Liver (tissue), 9 donors: ENCODE results near the gene CYP4F11. TPM values are rescaled to one million over a fixed set of nuclear protein-coding genes. Genes with fewer than 3 reads are reported as not detected.

Source experiments
- DNase-seq: peaks from one replicate; pipeline ENCODE4 v3.0.0-alpha.2; 2017; ENCODE audit warnings: low spot score
- H3K27ac ChIP-seq, 2 donors: one replicate each; pipeline ENCODE4 v1.7.0; 2013; ENCODE audit warnings: inconsistent platforms in 2 of 2, low read length in 2 of 2, control low read depth in 1 of 2, low read depth in 1 of 2, mild to moderate bottlenecking in 1 of 2
- H3K27me3 ChIP-seq, 4 donors: one replicate each; pipeline versions ENCODE4 v1.6.1 to v1.7.0; 2013; ENCODE audit warnings: low read length in 3 of 4, inconsistent platforms in 1 of 4, mild to moderate bottlenecking in 1 of 4, moderate library complexity in 1 of 4; ENCODE audit not compliant: control insufficient read depth in 4 of 4, insufficient read depth in 4 of 4
- H3K36me3 ChIP-seq, 4 donors: one replicate each; pipeline versions ENCODE4 v1.6.1 to v1.7.0; 2013; ENCODE audit warnings: low read length in 3 of 4, mild to moderate bottlenecking in 3 of 4, low read depth in 1 of 4, moderate library complexity in 1 of 4; ENCODE audit not compliant: control insufficient read depth in 4 of 4, insufficient read depth in 3 of 4
- H3K4me1 ChIP-seq, 4 donors: one replicate each; pipeline versions ENCODE4 v1.6.1 to v1.7.0; 2013; ENCODE audit warnings: low read length in 3 of 4, mild to moderate bottlenecking in 3 of 4, moderate library complexity in 1 of 4; ENCODE audit not compliant: control insufficient read depth in 4 of 4, insufficient read depth in 4 of 4
- H3K4me3 ChIP-seq, 3 donors: one replicate each; pipeline versions ENCODE4 v1.6.1 to v1.7.0; 2013; ENCODE audit warnings: low read length in 3 of 3, control low read depth in 1 of 3, low read depth in 1 of 3, mild to moderate bottlenecking in 1 of 3
- H3K9ac ChIP-seq, 2 donors: one replicate each; pipeline ENCODE4 v1.7.0; 2013; ENCODE audit warnings: low read length in 2 of 2, mild to moderate bottlenecking in 2 of 2, moderate library complexity in 2 of 2, control low read depth in 1 of 2, low read depth in 1 of 2
- H3K9me3 ChIP-seq, 4 donors: one replicate each; pipeline versions ENCODE4 v1.6.1 to v1.7.0; 2013; ENCODE audit warnings: low read length in 3 of 4; ENCODE audit not compliant: control insufficient read depth in 4 of 4
- CTCF ChIP-seq: fragments of 150-350 bp; IDR thresholded peaks from 2 replicates; pipeline ENCODE4 v1.5.1; 2017; ENCODE audit warnings: improper control_type of control experiment, low read depth, low read length; ENCODE audit not compliant: missing input control
- EGR1 ChIP-seq, 2 donors: IDR thresholded peaks; 2 replicates each; pipeline ENCODE4 v1.6.1; 2016 to 2018; ENCODE audit warnings: antibody characterized with exemption in 2 of 2, low read depth in 2 of 2
- FOXA1 ChIP-seq: IDR thresholded peaks from 2 replicates; pipeline ENCODE4 v1.6.1; 2016; ENCODE audit warnings: antibody characterized with exemption
- FOXA2 ChIP-seq: IDR thresholded peaks from 2 replicates; pipeline ENCODE4 v1.6.1; 2016; ENCODE audit warnings: antibody characterized with exemption
- GABPA ChIP-seq, 2 donors: IDR thresholded peaks in 1 of 2; conservative IDR thresholded peaks in 1 of 2; 2 replicates each; pipeline ENCODE4 v1.6.1; 2016; ENCODE audit warnings: antibody characterized with exemption in 2 of 2, mild to moderate bottlenecking in 1 of 2, moderate library complexity in 1 of 2
- HNF4A ChIP-seq, 2 donors: conservative IDR thresholded peaks; 2 replicates each; pipeline ENCODE4 v1.6.1; 2016; ENCODE audit warnings: antibody characterized with exemption in 2 of 2, mild to moderate bottlenecking in 2 of 2
- HNF4G ChIP-seq: IDR thresholded peaks from 2 replicates; pipeline ENCODE4 v1.6.1; 2016; ENCODE audit warnings: antibody characterized with exemption
- JUND ChIP-seq, 2 donors: IDR thresholded peaks; 2 replicates each; pipeline ENCODE4 v1.6.1; 2016; ENCODE audit warnings: antibody characterized with exemption in 2 of 2
- NR2F2 ChIP-seq: IDR thresholded peaks from 2 replicates; pipeline ENCODE4 v1.6.1; 2016; ENCODE audit warnings: antibody characterized with exemption
- RAD21 ChIP-seq, 2 donors: IDR thresholded peaks; 2 replicates each; pipeline ENCODE4 v1.6.1; 2016; ENCODE audit warnings: antibody characterized with exemption in 2 of 2, mild to moderate bottlenecking in 2 of 2
- RXRA ChIP-seq, 2 donors: IDR thresholded peaks; 2 replicates each; pipeline ENCODE4 v1.6.1; 2017 to 2018; ENCODE audit warnings: antibody characterized with exemption in 2 of 2, mild to moderate bottlenecking in 1 of 2
- SP1 ChIP-seq: IDR thresholded peaks from 2 replicates; pipeline ENCODE4 v1.6.1; 2018; ENCODE audit warnings: antibody characterized with exemption, mild to moderate bottlenecking
- TAF1 ChIP-seq: conservative IDR thresholded peaks from 2 replicates; pipeline ENCODE4 v1.6.1; 2016; ENCODE audit warnings: antibody characterized with exemption, mild to moderate bottlenecking
- YY1 ChIP-seq: IDR thresholded peaks from 2 replicates; pipeline ENCODE4 v1.6.1; 2016; ENCODE audit warnings: antibody characterized with exemption, mild to moderate bottlenecking
- WGBS: extraction: QIAGEN DNeasy Blood & Tissue Kit; methylation state at CpG from one replicate; pipeline ENCODE4 v1.1.7; 2013; 5-methylcytosine and 5-hydroxymethylcytosine counted together
- polyA plus RNA-seq, 2 donors: library from polyadenylated mRNA; stranded (reverse) in 1 of 2; unstranded in 1 of 2; fragments of 200-250 nt in 1 of 2; fragments of >200 nt in 1 of 2; fragmentation: Nextera tagmentation in 1 of 2; extraction: Ambion mirVana in 1 of 2; gene quantifications; one replicate each; pipeline versions ENCODE4 v1.2.1 to v1.2.3, GENCODE V29; 2013 to 2015
- total RNA-seq, 2 donors: library from RNA; depleted of rRNA; stranded (reverse); fragments of >200 nt; gene quantifications; one replicate each; pipeline ENCODE4 v1.2.3, GENCODE V29; 2014
- TF ChIP-seq, protein P1 (sequence below): IDR thresholded peaks from 2 replicates; pipeline ENCODE4 v1.6.1; 2016; ENCODE audit warnings: antibody characterized with exemption, mild to moderate bottlenecking
- TF ChIP-seq, protein P2 (sequence below): IDR thresholded peaks from 2 replicates; pipeline ENCODE4 v1.6.1; 2016; ENCODE audit warnings: antibody characterized with exemption
- TF ChIP-seq, protein P3 (sequence below): IDR thresholded peaks from 2 replicates; pipeline ENCODE4 v1.6.1; 2016; ENCODE audit warnings: antibody characterized with exemption
- TF ChIP-seq, protein P4 (sequence below): IDR thresholded peaks from 2 replicates; pipeline ENCODE4 v1.6.1; 2016; ENCODE audit warnings: antibody characterized with exemption
- donor health status: healthy.
- donor health status: healthy.
- donor health status: healthy.
- donor health status: healthy.
- donor health status: healthy.

Gene CYP4F11
- total and polyA plus RNA-seq, 4 donors: 2.1 to 77.4 (median 32.3) TPM

GRCh38 chr19:15913830-15914229 lies 20.5 kb downstream of the CYP4F11 start:
- H3K4me1 ChIP-seq: no peaks in the 10 kb centered on the region
- TF ChIP-seq EGR1 (IDR thresholded peaks at IDR 0.05; ENCODE audit: low read depth in 2 of 2): no peak
- TF ChIP-seq NR2F2: no peak
- TF ChIP-seq JUND (IDR thresholded peaks at IDR 0.05): no peak
- TF ChIP-seq, protein P1, sequence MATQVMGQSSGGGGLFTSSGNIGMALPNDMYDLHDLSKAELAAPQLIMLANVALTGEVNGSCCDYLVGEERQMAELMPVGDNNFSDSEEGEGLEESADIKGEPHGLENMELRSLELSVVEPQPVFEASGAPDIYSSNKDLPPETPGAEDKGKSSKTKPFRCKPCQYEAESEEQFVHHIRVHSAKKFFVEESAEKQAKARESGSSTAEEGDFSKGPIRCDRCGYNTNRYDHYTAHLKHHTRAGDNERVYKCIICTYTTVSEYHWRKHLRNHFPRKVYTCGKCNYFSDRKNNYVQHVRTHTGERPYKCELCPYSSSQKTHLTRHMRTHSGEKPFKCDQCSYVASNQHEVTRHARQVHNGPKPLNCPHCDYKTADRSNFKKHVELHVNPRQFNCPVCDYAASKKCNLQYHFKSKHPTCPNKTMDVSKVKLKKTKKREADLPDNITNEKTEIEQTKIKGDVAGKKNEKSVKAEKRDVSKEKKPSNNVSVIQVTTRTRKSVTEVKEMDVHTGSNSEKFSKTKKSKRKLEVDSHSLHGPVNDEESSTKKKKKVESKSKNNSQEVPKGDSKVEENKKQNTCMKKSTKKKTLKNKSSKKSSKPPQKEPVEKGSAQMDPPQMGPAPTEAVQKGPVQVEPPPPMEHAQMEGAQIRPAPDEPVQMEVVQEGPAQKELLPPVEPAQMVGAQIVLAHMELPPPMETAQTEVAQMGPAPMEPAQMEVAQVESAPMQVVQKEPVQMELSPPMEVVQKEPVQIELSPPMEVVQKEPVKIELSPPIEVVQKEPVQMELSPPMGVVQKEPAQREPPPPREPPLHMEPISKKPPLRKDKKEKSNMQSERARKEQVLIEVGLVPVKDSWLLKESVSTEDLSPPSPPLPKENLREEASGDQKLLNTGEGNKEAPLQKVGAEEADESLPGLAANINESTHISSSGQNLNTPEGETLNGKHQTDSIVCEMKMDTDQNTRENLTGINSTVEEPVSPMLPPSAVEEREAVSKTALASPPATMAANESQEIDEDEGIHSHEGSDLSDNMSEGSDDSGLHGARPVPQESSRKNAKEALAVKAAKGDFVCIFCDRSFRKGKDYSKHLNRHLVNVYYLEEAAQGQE: no peak
- TF ChIP-seq, protein P2, sequence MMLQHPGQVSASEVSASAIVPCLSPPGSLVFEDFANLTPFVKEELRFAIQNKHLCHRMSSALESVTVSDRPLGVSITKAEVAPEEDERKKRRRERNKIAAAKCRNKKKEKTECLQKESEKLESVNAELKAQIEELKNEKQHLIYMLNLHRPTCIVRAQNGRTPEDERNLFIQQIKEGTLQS: no peak
- TF ChIP-seq GABPA (IDR thresholded peaks at IDR 0.05 in 1 of 2, conservative IDR thresholded peaks at IDR 0.05 in 1 of 2): no peak
- no peak for TF ChIP-seq HNF4G
- no peak for TF ChIP-seq YY1
- no peak for TF ChIP-seq RXRA (IDR thresholded peaks at IDR 0.05)
- no peak for TF ChIP-seq TAF1
- no peak for TF ChIP-seq FOXA2
- TF ChIP-seq SP1: no peak
- no peak for TF ChIP-seq CTCF
- no peak for TF ChIP-seq FOXA1
- no peak for TF ChIP-seq HNF4A (conservative IDR thresholded peaks at IDR 0.05)
- TF ChIP-seq, protein P3, sequence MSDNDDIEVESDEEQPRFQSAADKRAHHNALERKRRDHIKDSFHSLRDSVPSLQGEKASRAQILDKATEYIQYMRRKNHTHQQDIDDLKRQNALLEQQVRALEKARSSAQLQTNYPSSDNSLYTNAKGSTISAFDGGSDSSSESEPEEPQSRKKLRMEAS: no peak
- no peak for TF ChIP-seq RAD21 (IDR thresholded peaks at IDR 0.05)
- TF ChIP-seq, protein P4, sequence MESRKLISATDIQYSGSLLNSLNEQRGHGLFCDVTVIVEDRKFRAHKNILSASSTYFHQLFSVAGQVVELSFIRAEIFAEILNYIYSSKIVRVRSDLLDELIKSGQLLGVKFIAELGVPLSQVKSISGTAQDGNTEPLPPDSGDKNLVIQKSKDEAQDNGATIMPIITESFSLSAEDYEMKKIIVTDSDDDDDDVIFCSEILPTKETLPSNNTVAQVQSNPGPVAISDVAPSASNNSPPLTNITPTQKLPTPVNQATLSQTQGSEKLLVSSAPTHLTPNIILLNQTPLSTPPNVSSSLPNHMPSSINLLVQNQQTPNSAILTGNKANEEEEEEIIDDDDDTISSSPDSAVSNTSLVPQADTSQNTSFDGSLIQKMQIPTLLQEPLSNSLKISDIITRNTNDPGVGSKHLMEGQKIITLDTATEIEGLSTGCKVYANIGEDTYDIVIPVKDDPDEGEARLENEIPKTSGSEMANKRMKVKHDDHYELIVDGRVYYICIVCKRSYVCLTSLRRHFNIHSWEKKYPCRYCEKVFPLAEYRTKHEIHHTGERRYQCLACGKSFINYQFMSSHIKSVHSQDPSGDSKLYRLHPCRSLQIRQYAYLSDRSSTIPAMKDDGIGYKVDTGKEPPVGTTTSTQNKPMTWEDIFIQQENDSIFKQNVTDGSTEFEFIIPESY: no peak
- no peak overlapping the region for H3K27ac ChIP-seq
- DNase-seq: no peak
- no peaks in the 10 kb centered on the region for H3K9me3 ChIP-seq
- peaks cover 6 to 43% (median 26%) of the 10 kb centered on the region in 4 donors for H3K36me3 ChIP-seq
- 93% methylated on average over 8 of the region's 8 CpGs for WGBS
- H3K27me3 ChIP-seq: no peaks in the 10 kb centered on the region
- no peak overlapping the region for H3K9ac ChIP-seq
- H3K4me3 ChIP-seq: no peak overlapping the region

DNA sequence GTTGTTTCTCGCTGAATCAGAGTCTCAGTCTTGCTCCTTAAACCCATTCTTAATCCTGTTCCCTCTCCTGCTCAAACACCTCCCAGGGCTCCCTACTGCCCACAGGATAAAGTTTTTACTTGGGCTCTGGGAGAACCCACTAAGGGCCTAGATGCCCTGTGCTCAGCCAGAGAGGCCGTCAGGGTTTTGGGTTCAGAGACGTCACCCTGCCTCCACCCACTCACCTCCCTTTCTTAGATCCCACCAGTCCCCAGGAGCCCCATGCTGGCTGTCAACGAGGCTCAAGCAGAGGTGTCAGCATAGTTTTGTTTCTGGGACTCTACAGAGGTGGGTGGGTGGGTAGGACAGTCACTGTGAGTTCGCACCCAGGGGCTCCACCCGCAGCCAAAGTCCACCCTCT lies 20.9 kb downstream of the CYP4F11 start:
- TF ChIP-seq, protein P3: no peak
- TF ChIP-seq, protein P4: no peak
- TF ChIP-seq, protein P1: no peak
- TF ChIP-seq JUND (IDR thresholded peaks at IDR 0.05) (no peak), HNF4G (no peak), RAD21 (IDR thresholded peaks at IDR 0.05) (no peak), NR2F2 (no peak)
- TF ChIP-seq, protein P2: no peak
- H3K27ac ChIP-seq: no peak overlapping the region
- peaks cover 6 to 40% (median 24%) of the 10 kb centered on the region in 4 donors for H3K36me3 ChIP-seq
- no peak overlapping the region for H3K9ac ChIP-seq
- no peaks in the 10 kb centered on the region for H3K27me3 ChIP-seq
- no peaks in the 10 kb centered on the region for H3K9me3 ChIP-seq
- no peak overlapping the region for H3K4me3 ChIP-seq
- no peaks in the 10 kb centered on the region for H3K4me1 ChIP-seq
- 78% methylated on average over 6 of the region's 6 CpGs for WGBS
- no peak for DNase-seq
